Endothelial cell of umbilical vein (primary cell): ENCODE results near the gene GPR155. TPM values are rescaled to one million over a fixed set of nuclear protein-coding genes. Genes with fewer than 3 reads are reported as not detected.

Experiments used
- BruUV-seq: library from RNA; stranded (reverse); fragments of 400-500 nt; replicated peaks from 2 replicates; lab custom pipeline; 2021; lab: Mats Ljungman, UMichigan
- CTCF ChIA-PET: fragments of 300-600, 350-600 bp; sonication (Branson Sonifier 250); formaldehyde crosslinking; loops from one replicate; lab custom pipeline; 2021; ENCODE audit warnings: antibody characterized with exemption, inconsistent platforms; lab: Charles Lee
- POLR2A ChIA-PET: fragments of 300-600, 350-600 bp; sonication (Branson Sonifier 250); formaldehyde crosslinking; loops from one replicate; lab custom pipeline; 2021; ENCODE audit warnings: antibody characterized with exemption, inconsistent platforms; lab: Charles Lee
- DNase-seq: peaks from one replicate; pipeline ENCODE4 v3.0.0-alpha.2; 2011; ENCODE audit warnings: low read depth, low spot score
- FAIRE-seq: peaks from 2 replicates; lab custom pipeline; 2011; peaks lifted over from hg19 to GRCh38; lab: Jason Lieb, UNC
- H2AFZ ChIP-seq: 2 replicates; pipeline ENCODE4 v1.6.0; 2012; ENCODE audit warnings: low read depth, low read length, control low read depth, inconsistent platforms
- H3K27ac ChIP-seq: 2 replicates; pipeline ENCODE4 v1.5.1; 2011; ENCODE audit warnings: low read depth, mild to moderate bottlenecking, control low read depth, low read length, moderate library complexity; ENCODE audit not compliant: insufficient read depth
- H3K27me3 ChIP-seq, 2 experiments: 2 replicates each; pipeline versions ENCODE4 v1.6.0 to v1.6.1; 2011; ENCODE audit warnings: low read length in 2 of 2, mixed read lengths in 1 of 2; ENCODE audit not compliant: control insufficient read depth in 2 of 2, insufficient read depth in 2 of 2
- H3K36me3 ChIP-seq, 2 experiments: 2 replicates in 1 of 2; 3 replicates in 1 of 2; pipeline ENCODE4 v1.5.1; 2011; ENCODE audit warnings: low read length in 2 of 2, mild to moderate bottlenecking in 1 of 2, moderate library complexity in 1 of 2; ENCODE audit not compliant: control insufficient read depth in 2 of 2, insufficient read depth in 2 of 2; ENCODE audit errors: extremely low read depth in 1 of 2
- H3K4me1 ChIP-seq: 3 replicates; pipeline ENCODE4 v1.5.1; 2011; ENCODE audit warnings: mild to moderate bottlenecking, low read length; ENCODE audit not compliant: control insufficient read depth, insufficient read depth; ENCODE audit errors: extremely low read depth
- H3K4me2 ChIP-seq: 2 replicates; pipeline ENCODE4 v1.6.1; 2011; ENCODE audit warnings: low read length, control low read depth, mixed read lengths; ENCODE audit not compliant: insufficient read depth
- H3K4me3 ChIP-seq, 3 experiments: fragments of 200-600 bp in 1 of 3; sonication (generic), shearing (Covaris generic) in 1 of 3; replicated peaks in 1 of 3; 2 replicates each; pipeline ENCODE4 v1.5.1; 2011 to 2016; ENCODE audit warnings: control low read depth in 3 of 3, low read length in 3 of 3, mild to moderate bottlenecking in 2 of 3, inconsistent platforms in 1 of 3, low read depth in 1 of 3, moderate library complexity in 1 of 3; ENCODE audit not compliant: insufficient read depth in 1 of 3
- H3K79me2 ChIP-seq: 2 replicates; pipeline ENCODE4 v1.6.0; 2012; ENCODE audit warnings: low read length, inconsistent platforms; ENCODE audit not compliant: control insufficient read depth, insufficient read depth
- H3K9ac ChIP-seq: replicated peaks from 2 replicates; pipeline ENCODE3; 2011; ENCODE audit warnings: low read length, control low read depth; ENCODE audit not compliant: insufficient read depth; ENCODE audit errors: extremely low read depth
- H3K9me1 ChIP-seq: replicated peaks from 3 replicates; pipeline ENCODE4 v1.6.0; 2011; ENCODE audit warnings: mild to moderate bottlenecking, low read length; ENCODE audit not compliant: control insufficient read depth, insufficient read depth; ENCODE audit errors: extremely low read depth
- H3K9me3 ChIP-seq: replicated peaks from 2 replicates; pipeline ENCODE4 v1.5.1; 2012; ENCODE audit warnings: low read length, inconsistent platforms; ENCODE audit not compliant: control insufficient read depth, insufficient read depth
- H4K20me1 ChIP-seq: replicated peaks from 2 replicates; pipeline ENCODE3; 2011; ENCODE audit warnings: mild to moderate bottlenecking, low read length; ENCODE audit not compliant: control insufficient read depth, insufficient read depth; ENCODE audit errors: extremely low read depth
- CTCF ChIP-seq, 2 donors: IDR thresholded peaks; 1 replicate in 1 of 2; 2 replicates in 1 of 2; pipeline ENCODE4 v1.5.1; 2011; ENCODE audit warnings: low read length in 2 of 2, mild to moderate bottlenecking in 2 of 2, moderate library complexity in 2 of 2, control low read depth in 1 of 2, inconsistent platforms in 1 of 2, low read depth in 1 of 2; ENCODE audit not compliant: insufficient read depth in 1 of 2; ENCODE audit errors: extremely low read depth in 1 of 2
- EZH2 ChIP-seq: IDR thresholded peaks from 2 replicates; pipeline ENCODE4 v1.6.1; 2012; ENCODE audit warnings: borderline replicate concordance, low read depth, mild to moderate bottlenecking, moderate library complexity, low read length, inconsistent platforms; ENCODE audit not compliant: severe bottlenecking
- FOS ChIP-seq: IDR thresholded peaks from 2 replicates; pipeline ENCODE4 v1.6.1; 2011; ENCODE audit warnings: mild to moderate bottlenecking, low read length, moderate library complexity, borderline replicate concordance; ENCODE audit not compliant: insufficient read depth
- GATA2 ChIP-seq: IDR thresholded peaks from 2 replicates; pipeline ENCODE4 v1.7.0; 2011; ENCODE audit warnings: low read depth, mild to moderate bottlenecking, moderate library complexity, mixed read lengths, low read length; ENCODE audit not compliant: insufficient read length, insufficient read depth
- JUN ChIP-seq: IDR thresholded peaks from 2 replicates; pipeline ENCODE4 v1.6.1; 2011; ENCODE audit warnings: borderline replicate concordance, low read depth; ENCODE audit not compliant: insufficient read length, insufficient read depth
- MAX ChIP-seq: IDR thresholded peaks from 2 replicates; pipeline ENCODE4 v1.6.1; 2011; ENCODE audit not compliant: insufficient read depth, insufficient read length
- MYC ChIP-seq: IDR thresholded peaks from one replicate; pipeline ENCODE4 v1.6.1; 2011; ENCODE audit warnings: mild to moderate bottlenecking, low read depth, low read length
- POLR2A ChIP-seq: IDR thresholded peaks from 2 replicates; pipeline ENCODE4 v1.6.1; 2012; ENCODE audit warnings: low read depth, mild to moderate bottlenecking, control low read depth, low read length
- POLR2AphosphoS5 ChIP-seq: IDR thresholded peaks from 2 replicates; pipeline ENCODE4 v1.6.1; 2012; ENCODE audit warnings: low read depth, mild to moderate bottlenecking, control low read depth, low read length, moderate library complexity; ENCODE audit not compliant: insufficient read depth
- dilution Hi-C: fragments of 300-500 bp; cut with MboI; formaldehyde crosslinking; loops from one replicate; pipeline ENCODE4 v1.15.0; 2019; ENCODE audit warnings: low sequenced_read_pairs; ENCODE audit not compliant: extremely low pct_ligation_motif_present
- intact Hi-C: fragments of 100-400 bp; cut with micrococcal nuclease; formaldehyde crosslinking; loops from one replicate; pipeline ENCODE4 v1.10.0; 2022
- polyA plus RNA-seq, 4 experiments: library from polyadenylated mRNA; depleted of rRNA in 3 of 4; stranded (reverse) in 3 of 4; unstranded in 1 of 4; fragments of >200 nt; gene quantifications; 2 replicates each; pipeline versions ENCODE4 v1.2.1 to v1.2.3, GENCODE V29; 2011 to 2012; ENCODE audit warnings: missing spikeins in 1 of 4
- total RNA-seq: library from RNA; stranded (reverse); gene quantifications from 2 replicates; pipeline ENCODE4 v1.2.3, GENCODE V29; 2021

The GPR155 gene
- total and polyA plus RNA-seq, 2 donors (not counting 3 experiments of a cell fraction or from before 2014, with no cell fraction given), result 0.62 to 1.7 TPM

- Histone ChIP-seq H3K79me2 (no peaks in the 10 kb centered on the region), H3K4me3 (no peak overlapping the region), H3K9me1 (no peaks in the 10 kb centered on the region), H4K20me1 (no peaks in the 10 kb centered on the region), H2AFZ (no peak overlapping the region), H3K9ac (no peak overlapping the region), H3K9me3 (no peaks in the 10 kb centered on the region), H3K27ac (no peak overlapping the region), H3K4me1 (peaks cover 10% of the 10 kb centered on the region), H3K4me2 (no peak overlapping the region), H3K36me3 (no peaks in the 10 kb centered on the region), H3K27me3 (no peaks in the 10 kb centered on the region)
- ChIA-PET POLR2A (no interaction called here), CTCF (interaction anchor here (1.2 to 3.0 kb wide), 3 partner anchors 21 to 204 kb away, joined by 3 to 18 read pairs (median 8); no protein-coding TSS in a partner anchor)
- BruUV-seq, result no TSS peak
- intact Hi-C loops, result no loop called here
- dilution Hi-C loops, result no loop called here
- FAIRE-seq (peak; percentile 44), DNase-seq (no peak)
- TF ChIP-seq MAX (no peak), GATA2 (no peak), MYC (no peak), FOS (no peak), POLR2A (no peak), POLR2AphosphoS5 (no peak), JUN (no peak), EZH2 (no peak)
These were observed 2.3 kb downstream of the GPR155 start for GRCh38 chr2:174484573-174484972.

DNA sequence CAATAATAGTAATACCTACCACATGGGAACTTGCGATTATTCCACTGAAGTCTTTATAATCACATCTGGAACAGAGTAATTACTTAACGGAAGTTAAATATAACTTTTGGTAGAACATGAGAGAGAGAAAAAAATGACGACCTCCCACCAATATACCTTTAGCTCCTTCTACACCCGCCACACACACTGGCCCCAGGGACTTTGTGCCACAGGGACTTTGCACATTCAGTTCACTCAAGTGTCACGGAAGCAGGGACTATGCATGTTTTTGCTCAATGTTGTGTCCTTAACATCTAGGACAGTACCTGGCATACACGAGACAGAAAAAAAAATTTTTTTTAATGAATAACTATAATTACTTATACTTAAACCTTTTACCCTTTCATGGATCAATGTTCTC, 4.0 kb downstream of the GPR155 start:
- Histone ChIP-seq H3K36me3 (no peaks in the 10 kb centered on the region), H3K79me2 (no peaks in the 10 kb centered on the region), H3K4me1 (peaks cover 10% of the 10 kb centered on the region), H3K4me3 (no peak overlapping the region), H3K9ac (no peak overlapping the region), H3K4me2 (no peak overlapping the region), H3K27me3 (no peaks in the 10 kb centered on the region), H2AFZ (no peak overlapping the region), H3K9me1 (no peaks in the 10 kb centered on the region), H3K27ac (no peak overlapping the region), H4K20me1 (no peaks in the 10 kb centered on the region), H3K9me3 (no peaks in the 10 kb centered on the region)
- DNase-seq, result no peak
- FAIRE-seq, result no peak
- dilution Hi-C loops, result no loop called here
- TF ChIP-seq POLR2AphosphoS5 (no peak), POLR2A (no peak), GATA2 (no peak), FOS (no peak), JUN (no peak), MAX (no peak), CTCF (IDR thresholded peaks at IDR 0.05; ENCODE audit: extremely low read depth in 1 of 2, insufficient read depth in 1 of 2, low read depth in 1 of 2, low read length in 2 of 2) (no peak), MYC (no peak), EZH2 (no peak)
- BruUV-seq, result no TSS peak
- ChIA-PET CTCF (interaction anchor here (1.0 to 1.4 kb wide), 2 partner anchors 20 to 217 kb away, joined by 3 to 6 read pairs; no protein-coding TSS in a partner anchor), POLR2A (no interaction called here)
- intact Hi-C loops, result no loop called here
